Activated T-cell treated with anti-CD3 and anti-CD28 coated beads, Interleukin-2, amount 50 U/mL, for 24 hours (primary cell): ENCODE results near the gene MKRN1.
"Not testable (repeated sequence)": the region's sequence is repeated elsewhere in the genome, so short reads cannot be mapped to it uniquely, and the experiment has no call there.

Source experiments
- DNase-seq: peaks from one replicate; pipeline ENCODE4 v3.0.0-alpha.2; 2020
- H3K27ac Mint-ChIP-seq: 2 replicates; pipeline ENCODE4 v1.8.0; 2020; ENCODE audit warnings: mild to moderate bottlenecking, mixed read lengths
- H3K27me3 Mint-ChIP-seq: 2 replicates; pipeline ENCODE4 v1.8.0; 2020; ENCODE audit warnings: mixed read lengths
- H3K36me3 Mint-ChIP-seq: 2 replicates; pipeline ENCODE4 v1.8.0; 2020; ENCODE audit warnings: low read depth, mixed read lengths
- H3K4me1 Mint-ChIP-seq: 2 replicates; pipeline ENCODE4 v1.8.0; 2020; ENCODE audit warnings: low read depth, mixed read lengths
- H3K4me3 Mint-ChIP-seq: 2 replicates; pipeline ENCODE4 v1.8.0; 2020; ENCODE audit warnings: mild to moderate bottlenecking, moderate library complexity, mixed read lengths
- H3K9me3 Mint-ChIP-seq: 2 replicates; pipeline ENCODE4 v1.8.0; 2020; ENCODE audit warnings: mixed read lengths

Gene MKRN1

DNA sequence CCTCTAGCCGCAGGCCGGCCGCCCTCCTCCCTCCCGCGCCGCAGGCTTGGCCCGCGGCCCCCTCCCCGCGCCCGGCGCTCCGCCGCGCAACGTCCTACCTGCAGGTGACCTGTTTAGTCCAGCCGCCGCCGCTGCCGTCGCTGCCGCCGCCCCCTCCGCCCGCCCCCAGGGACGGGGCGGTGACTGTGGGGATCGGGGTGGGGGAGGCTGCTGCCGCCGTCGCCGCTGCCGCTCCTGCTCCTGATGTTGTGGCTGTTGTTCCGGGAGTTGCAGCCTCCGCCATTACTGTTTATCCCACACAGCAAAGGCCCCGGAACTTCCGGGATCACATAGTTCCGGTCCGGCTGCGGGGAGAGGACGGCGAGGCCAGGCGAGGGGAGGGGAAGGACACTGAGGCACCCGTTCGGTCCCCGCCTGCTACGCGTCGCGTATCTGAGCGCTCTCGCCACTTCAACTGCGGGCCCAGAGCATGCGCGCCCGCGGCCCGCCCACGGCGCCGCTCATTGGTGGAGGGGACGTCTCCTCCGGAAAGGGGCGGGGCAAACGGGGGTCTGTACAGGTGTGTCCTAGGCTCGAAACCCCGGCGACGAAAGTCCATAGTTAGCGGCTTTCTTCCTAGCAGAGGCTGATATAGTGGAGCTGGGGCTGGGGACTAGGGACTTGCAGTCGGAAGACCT lies at the start of gene MKRN1:
MKRN1 (minus strand) TSS at position 444 of the 677 bp plus-strand sequence; CDS start at position 283, 161 bp downstream.
- Mint-ChIP-seq H3K27ac (peak within 1 kb of the TSS; percentile 97), H3K9me3 (no peaks in the 10 kb centered on the region), H3K4me1 (peaks cover 31% of the 10 kb centered on the region), H3K36me3 (peaks cover 8% of the 10 kb centered on the region), H3K27me3 (no peaks in the 10 kb centered on the region), H3K4me3 (peak within 1 kb of the TSS; percentile 98)
- peak; percentile 93 for DNase-seq

- H3K4me3 Mint-ChIP-seq, result no peak overlapping the region
- H3K36me3 Mint-ChIP-seq, result no peaks in the 10 kb centered on the region
- H3K4me1 Mint-ChIP-seq, result peaks cover 28% of the 10 kb centered on the region
- H3K27ac Mint-ChIP-seq, result no peak overlapping the region
- H3K9me3 Mint-ChIP-seq, result no peaks in the 10 kb centered on the region
- no peaks in the 10 kb centered on the region for H3K27me3 Mint-ChIP-seq
- DNase-seq, result no peak
Measured at GRCh38 chr7:140526787-140527664, 47.7 kb upstream of the MKRN1 start.

- Mint-ChIP-seq H3K4me1 (peaks cover 28% of the 10 kb centered on the region), H3K27me3 (no peaks in the 10 kb centered on the region), H3K27ac (no peak overlapping the region), H3K9me3 (no peaks in the 10 kb centered on the region), H3K4me3 (no peak overlapping the region), H3K36me3 (no peaks in the 10 kb centered on the region)
- no peak for DNase-seq
Measured at GRCh38 chr7:140526214-140526613, 46.9 kb upstream of the MKRN1 start.

- no peaks in the 10 kb centered on the region for H3K9me3 Mint-ChIP-seq
- H3K36me3 Mint-ChIP-seq, result no peaks in the 10 kb centered on the region
- H3K4me3 Mint-ChIP-seq, result no peak overlapping the region
- DNase-seq, result peak; percentile 47
- no peaks in the 10 kb centered on the region for H3K27me3 Mint-ChIP-seq
- no peak overlapping the region for H3K27ac Mint-ChIP-seq
- H3K4me1 Mint-ChIP-seq, result peaks cover 28% of the 10 kb centered on the region
Measured at GRCh38 chr7:140525743-140526142, 46.4 kb upstream of the MKRN1 start.

- Mint-ChIP-seq H3K27ac (no peak overlapping the region), H3K27me3 (peaks cover 7% of the 10 kb centered on the region), H3K4me3 (no peak overlapping the region), H3K4me1 (peaks cover 20% of the 10 kb centered on the region), H3K36me3 (no peaks in the 10 kb centered on the region), H3K9me3 (no peaks in the 10 kb centered on the region)
- no peak for DNase-seq
Measured at GRCh38 chr7:140521421-140521820, 42.1 kb upstream of the MKRN1 start.

- Mint-ChIP-seq H3K9me3 (no peaks in the 10 kb centered on the region), H3K27me3 (peaks cover 7% of the 10 kb centered on the region), H3K4me3 (no peak overlapping the region), H3K36me3 (no peaks in the 10 kb centered on the region), H3K4me1 (peaks cover 5% of the 10 kb centered on the region), H3K27ac (no peak overlapping the region)
- DNase-seq, result no peak
Measured at GRCh38 chr7:140519007-140519399, 39.7 kb upstream of the MKRN1 start.

DNA sequence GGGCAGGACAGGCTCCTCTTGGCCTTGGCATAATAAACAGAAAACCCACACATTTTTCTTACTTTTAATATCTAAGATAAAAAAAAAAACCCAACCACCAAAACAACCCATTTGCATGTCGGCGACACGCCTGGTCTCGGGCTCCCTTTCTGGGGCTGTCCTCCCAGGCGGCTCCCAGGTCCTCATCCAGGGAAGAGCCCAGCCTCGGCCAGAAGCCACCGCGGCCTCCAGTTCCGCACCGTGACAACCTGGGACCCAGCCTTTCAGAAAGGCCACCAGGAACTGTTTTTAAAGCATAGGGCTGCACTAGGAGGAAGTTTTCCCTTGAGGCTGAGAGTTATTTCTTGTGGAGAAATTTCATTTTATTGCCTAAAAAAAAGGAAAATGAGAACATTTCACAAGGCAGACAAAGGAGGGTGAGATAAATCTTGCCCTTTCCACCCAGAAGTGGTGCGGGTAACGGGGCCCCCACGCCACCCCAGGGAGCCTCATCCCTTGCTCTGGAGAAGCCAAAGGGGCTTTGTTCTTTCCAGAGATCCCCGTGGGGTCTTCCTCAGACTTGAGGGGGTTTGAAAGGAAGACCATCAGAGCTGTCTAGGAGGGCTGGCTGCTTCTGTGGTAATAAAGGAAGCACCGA lies 39.2 kb upstream of the MKRN1 start:
- Mint-ChIP-seq H3K27ac (no peak overlapping the region), H3K36me3 (no peaks in the 10 kb centered on the region), H3K4me3 (no peak overlapping the region), H3K27me3 (peaks cover 7% of the 10 kb centered on the region), H3K4me1 (peaks cover 2% of the 10 kb centered on the region), H3K9me3 (no peaks in the 10 kb centered on the region)
- no peak for DNase-seq

- Mint-ChIP-seq H3K27me3 (peaks cover 7% of the 10 kb centered on the region), H3K4me1 (peaks cover 2% of the 10 kb centered on the region), H3K27ac (no peak overlapping the region), H3K36me3 (no peaks in the 10 kb centered on the region), H3K4me3 (no peak overlapping the region), H3K9me3 (no peaks in the 10 kb centered on the region)
- DNase-seq, result peak; percentile 80
Measured at GRCh38 chr7:140517546-140518369, 38.5 kb upstream of the MKRN1 start.

GRCh38 chr7:140512317-140513000 lies 33.2 kb upstream of the MKRN1 start:
- H3K4me3 Mint-ChIP-seq, result no peak overlapping the region
- no peak for DNase-seq

GRCh38 chr7:140509789-140510188 lies 30.5 kb upstream of the MKRN1 start:
- Mint-ChIP-seq H3K36me3 (no peaks in the 10 kb centered on the region), H3K4me1 (no peaks in the 10 kb centered on the region), H3K9me3 (no peaks in the 10 kb centered on the region), H3K4me3 (no peak overlapping the region), H3K27me3 (no peaks in the 10 kb centered on the region), H3K27ac (no peak overlapping the region)
- DNase-seq, result no peak

More at GRCh38 chr7:140512317-140513000, 33.2 kb upstream of the MKRN1 start:
- no peaks in the 10 kb centered on the region for H3K36me3 Mint-ChIP-seq
- no peak overlapping the region for H3K27ac Mint-ChIP-seq
- peaks cover under 1% of the 10 kb centered on the region for H3K27me3 Mint-ChIP-seq
- no peaks in the 10 kb centered on the region for H3K4me1 Mint-ChIP-seq
- H3K9me3 Mint-ChIP-seq, result no peaks in the 10 kb centered on the region

- DNase-seq, H3K4me1 Mint-ChIP-seq, H3K9me3 Mint-ChIP-seq, H3K36me3 Mint-ChIP-seq, H3K27ac Mint-ChIP-seq, H3K27me3 Mint-ChIP-seq, H3K4me3 Mint-ChIP-seq: not testable (repeated sequence)
Measured at GRCh38 chr7:140507556-140507955, 28.3 kb upstream of the MKRN1 start.

DNA sequence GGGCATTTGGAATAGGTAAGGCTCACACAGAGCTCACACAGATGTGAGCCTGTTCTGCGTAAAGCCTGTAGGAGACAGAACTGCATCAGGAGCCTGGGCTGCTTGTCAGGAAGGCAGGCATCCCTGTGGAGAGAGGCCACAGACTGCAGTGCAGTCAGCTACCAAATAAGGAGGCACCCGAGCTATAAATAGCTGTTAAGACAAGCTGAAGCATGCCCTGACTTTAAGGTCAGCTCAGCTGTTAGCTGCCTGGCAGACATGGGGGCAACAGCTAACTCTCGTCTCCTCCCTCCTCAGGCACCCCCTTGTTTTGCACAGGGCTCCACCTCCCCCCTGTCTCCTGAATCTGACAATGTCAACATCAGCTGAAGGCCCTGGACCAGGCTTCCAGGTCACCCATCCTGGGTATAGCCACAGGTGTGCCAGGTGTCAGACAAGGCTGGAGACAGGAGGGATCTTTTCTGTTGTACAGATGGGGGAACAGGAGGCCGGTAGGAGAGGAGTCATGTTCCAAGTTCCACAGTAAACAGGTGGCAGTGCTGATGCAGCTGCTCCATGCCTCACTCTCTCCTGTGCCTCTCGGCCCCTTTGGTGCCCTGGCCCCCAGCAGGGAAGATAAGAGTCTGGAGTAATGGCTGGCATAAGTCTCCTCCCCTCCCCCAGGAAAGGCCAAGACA lies 27.6 kb upstream of the MKRN1 start:
- no peak overlapping the region for H3K4me3 Mint-ChIP-seq
- no peaks in the 10 kb centered on the region for H3K9me3 Mint-ChIP-seq
- H3K27me3 Mint-ChIP-seq, result no peaks in the 10 kb centered on the region
- DNase-seq, result no peak
- H3K36me3 Mint-ChIP-seq, result no peaks in the 10 kb centered on the region
- no peaks in the 10 kb centered on the region for H3K4me1 Mint-ChIP-seq
- H3K27ac Mint-ChIP-seq, result no peak overlapping the region

- no peaks in the 10 kb centered on the region for H3K4me1 Mint-ChIP-seq
- no peaks in the 10 kb centered on the region for H3K27me3 Mint-ChIP-seq
- H3K27ac Mint-ChIP-seq, result no peak overlapping the region
- no peaks in the 10 kb centered on the region for H3K36me3 Mint-ChIP-seq
- no peak overlapping the region for H3K4me3 Mint-ChIP-seq
- no peaks in the 10 kb centered on the region for H3K9me3 Mint-ChIP-seq
- DNase-seq, result no peak
Measured at GRCh38 chr7:140501966-140502365, 22.7 kb upstream of the MKRN1 start.
